HG02798 (cell line): ENCODE measurements around the gene ALK.

ENCODE experiments used
- ATAC-seq: cut with Tn5 transposase; IDR thresholded peaks from one replicate; pipeline ENCODE4 v1.9.1; 2021; ENCODE audit warnings: mild to moderate bottlenecking; ENCODE audit not compliant: unreplicated experiment, poor library complexity

ALK gene

DNA sequence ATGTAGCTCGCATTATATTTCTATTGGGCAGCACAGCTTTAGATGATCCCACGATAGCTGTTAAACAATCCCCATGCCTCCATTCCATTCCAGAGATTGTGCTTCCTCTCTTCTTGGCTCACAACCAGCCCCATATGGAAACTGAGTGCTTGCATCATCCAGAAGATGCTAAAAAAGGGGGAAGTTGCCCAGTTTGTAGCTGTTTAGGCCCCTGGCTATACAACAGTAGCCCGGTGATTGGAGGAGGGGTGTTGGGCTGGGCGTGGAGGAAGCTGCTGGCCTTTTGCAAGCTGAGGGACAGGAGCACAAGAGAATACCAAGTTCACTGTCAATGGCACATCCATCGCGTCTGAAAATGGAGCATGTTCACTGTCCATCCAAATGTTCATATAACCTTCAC, 360.2 kb downstream of the ALK start:
- ATAC-seq, result no peak

DNA sequence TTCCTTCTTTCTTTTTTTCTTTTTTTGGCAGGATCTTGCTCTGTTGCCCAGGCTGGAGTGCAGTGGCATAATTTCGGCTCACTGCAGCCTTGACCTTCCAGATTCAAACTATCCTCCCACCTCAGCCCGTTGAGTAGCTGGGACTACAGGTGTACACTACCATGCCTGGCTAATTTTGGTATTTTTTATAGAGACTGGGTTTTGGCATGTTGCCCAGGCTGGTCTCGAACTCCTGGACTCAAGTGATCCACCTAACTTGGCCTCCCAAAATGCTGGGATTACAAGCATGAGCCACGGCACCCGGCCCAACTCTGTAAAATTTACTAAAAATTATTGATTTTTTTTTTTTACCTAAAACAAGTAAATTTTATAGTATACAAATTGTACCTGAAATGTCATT, 360.8 kb downstream of the ALK start:
- ATAC-seq, result no peak

DNA sequence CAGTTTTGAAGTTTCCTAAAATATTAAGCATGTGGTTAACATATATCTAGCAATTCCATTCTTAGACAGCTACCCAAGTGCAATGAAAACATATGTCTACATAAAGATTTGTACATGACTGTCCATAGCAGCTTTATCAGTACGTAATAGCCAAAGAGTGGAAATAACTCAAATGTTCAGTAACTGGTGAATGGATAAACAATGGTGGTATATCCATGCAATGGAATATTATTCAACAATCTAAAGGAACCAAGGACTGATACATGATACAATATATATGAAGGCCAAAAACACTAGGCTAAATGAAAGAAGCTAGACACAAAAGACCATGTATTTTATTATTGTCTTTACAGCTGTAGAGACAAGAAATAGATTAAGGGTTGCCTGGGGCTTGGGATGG, 361.4 kb downstream of the ALK start:
- ATAC-seq, result no peak

DNA sequence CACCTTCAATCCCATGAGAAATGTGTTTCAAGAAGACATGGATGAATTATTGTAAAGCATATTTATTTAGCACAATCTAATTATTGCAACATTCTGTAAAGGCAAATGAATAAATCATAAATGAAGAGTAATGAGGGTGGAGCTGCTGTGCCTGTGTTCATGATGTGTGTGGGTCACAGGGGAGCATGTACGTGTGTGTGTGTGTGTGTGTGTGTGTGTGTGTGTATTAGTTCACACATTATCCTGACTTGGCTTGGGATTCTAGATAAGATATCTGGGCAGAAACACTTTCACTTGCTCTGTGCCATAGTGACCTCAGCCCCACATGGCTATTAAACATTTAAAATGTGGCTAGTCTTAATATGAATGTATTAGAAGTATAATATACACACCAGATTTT, 361.8 kb downstream of the ALK start:
- no peak for ATAC-seq

DNA sequence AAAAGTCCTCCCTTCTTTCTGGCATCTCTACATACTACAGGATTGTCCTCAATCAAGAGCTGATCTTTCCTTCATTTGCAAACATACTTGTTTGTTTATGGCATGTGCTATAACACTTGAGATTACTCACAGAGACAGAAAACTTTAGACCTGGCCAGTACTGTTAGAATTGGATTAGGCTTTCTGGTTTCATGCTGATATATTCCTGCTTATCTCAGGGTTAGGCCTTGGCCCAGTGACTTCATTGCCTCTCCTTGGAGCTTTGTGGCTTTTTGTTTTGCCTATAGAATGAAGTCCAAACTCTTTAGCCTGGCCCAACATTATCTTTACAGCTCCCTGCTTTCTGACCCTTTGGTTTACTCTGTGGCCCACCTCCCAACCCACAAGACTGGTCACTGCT, 363.3 kb downstream of the ALK start:
- no peak for ATAC-seq

DNA sequence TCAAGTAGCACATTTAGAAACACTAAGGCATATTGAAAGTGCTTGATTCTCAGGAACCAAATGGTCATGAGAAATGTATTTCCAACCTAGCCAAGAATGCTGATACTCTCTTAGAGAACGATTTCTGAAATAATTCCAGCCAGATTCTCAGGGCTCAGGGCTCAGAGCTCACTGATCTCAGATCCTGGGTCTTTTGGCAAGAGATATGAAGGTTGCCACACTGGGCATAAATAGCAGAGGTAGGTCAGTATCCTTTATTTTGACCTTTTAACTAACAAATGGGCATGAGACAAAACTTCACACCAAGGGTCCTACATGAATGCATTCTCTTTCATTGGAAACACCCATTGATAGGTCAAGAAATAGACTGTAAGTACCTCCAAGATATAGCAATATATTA, 364.1 kb downstream of the ALK start:
- no peak for ATAC-seq

DNA sequence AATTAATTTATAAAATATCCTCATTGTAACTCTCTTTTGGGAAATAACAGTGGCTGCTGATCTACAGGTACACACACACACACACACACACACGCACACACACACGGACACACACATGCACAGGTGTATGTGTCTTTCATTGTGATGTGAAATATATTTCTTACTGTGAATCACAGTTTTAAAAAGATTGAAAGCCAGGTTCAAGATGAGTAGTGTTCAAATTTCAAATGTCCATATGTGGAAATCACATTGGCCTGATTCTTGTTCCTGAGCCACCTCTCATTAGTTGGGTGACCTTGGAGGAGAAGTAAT, 372.4 kb downstream of the ALK start:
- ATAC-seq, result no peak

DNA sequence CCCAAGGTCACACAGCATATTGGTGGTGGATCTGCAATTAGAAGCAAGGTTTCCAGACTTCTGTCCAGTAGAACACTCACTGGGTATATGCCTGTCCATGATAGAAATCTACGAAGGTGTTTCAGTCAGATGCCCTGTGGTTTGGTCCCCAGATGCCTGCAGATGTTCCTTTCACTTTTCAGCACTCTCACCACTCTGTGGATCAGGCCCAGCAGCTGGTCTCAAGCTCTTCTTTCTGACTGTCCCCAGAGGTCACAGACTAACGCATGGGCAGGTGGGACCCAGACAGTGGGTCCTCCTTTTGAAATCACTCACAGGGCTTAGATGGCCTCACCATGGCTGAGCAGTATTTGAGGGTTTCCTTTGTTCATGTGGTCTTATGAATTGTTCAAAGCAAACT, 376.5 kb downstream of the ALK start:
- no peak for ATAC-seq

DNA sequence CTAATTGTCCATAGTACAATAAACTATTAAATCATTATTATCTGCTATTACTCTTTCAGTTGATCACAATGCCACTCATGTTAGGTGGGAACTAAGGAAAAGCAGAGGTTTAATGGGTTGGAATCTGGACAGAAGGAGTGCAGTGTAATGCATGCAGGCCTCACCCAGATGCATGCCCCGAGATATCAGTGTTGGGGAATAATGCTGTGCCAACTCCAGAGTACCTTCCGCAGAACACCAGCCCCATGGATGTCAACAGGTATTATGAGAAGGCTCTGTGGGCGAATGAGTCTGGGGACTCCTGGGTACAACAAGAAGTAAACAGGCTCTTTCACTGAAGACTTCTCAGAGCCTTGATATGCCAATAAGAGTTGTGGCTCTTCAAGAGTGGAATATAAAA, 377.4 kb downstream of the ALK start:
- ATAC-seq, result no peak

DNA sequence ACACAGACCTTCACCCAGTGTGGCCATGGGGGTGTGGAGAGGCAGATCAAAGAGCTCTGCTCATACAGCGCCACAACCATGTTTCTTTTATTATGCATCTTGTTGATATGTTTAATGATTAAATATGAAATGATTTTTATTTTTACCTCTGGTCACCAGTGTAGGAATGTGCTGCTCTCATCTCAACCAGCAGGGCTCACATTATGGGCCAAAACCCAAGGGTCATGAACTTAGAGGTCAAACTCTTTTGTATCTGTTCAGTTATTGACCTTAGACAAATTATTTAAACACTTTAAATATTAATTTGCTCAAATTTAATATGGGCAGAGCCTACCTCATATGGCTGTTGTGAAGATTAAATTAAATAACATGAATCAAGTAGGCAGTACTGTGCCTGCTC, 386.2 kb downstream of the ALK start:
- ATAC-seq, result no peak

DNA sequence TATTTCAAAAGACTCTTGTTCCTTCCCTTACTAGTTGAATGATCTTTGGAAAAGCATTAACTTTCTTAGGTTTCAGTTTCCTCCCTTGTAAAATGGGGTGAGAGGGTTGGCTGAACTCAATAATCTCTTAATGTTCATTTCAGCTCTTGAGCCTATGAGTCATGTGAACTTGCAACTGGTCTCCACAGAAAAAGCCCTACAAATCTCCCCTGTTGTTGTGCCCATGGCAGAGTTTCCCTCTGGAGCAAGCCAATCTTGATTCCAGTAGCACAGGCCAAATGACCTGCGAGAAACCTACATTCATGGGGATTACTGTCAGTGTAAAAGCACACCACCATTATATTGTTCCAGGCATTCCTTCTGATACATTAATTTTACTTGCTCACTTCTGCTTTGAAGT, 388.9 kb downstream of the ALK start:
- no peak for ATAC-seq

DNA sequence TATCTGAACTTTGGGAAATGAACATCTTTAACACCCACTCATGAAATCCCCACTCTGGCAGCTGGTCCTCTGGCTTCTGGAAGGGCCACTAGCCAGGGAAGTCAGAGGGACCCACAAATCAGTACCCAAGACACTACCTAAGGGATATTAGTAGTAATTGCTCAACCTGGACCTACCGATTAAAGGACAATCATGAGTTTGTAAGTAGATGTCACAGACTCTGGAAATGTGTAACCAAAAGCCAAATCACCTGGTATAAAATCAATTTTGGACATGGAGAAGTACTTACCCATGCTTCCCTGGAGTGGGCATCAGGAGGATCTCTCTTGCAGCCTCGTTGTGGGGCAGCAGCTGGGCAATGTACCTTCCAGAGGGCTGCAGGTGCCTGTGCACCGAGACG, 389.8 kb downstream of the ALK start:
- ATAC-seq, result no peak

DNA sequence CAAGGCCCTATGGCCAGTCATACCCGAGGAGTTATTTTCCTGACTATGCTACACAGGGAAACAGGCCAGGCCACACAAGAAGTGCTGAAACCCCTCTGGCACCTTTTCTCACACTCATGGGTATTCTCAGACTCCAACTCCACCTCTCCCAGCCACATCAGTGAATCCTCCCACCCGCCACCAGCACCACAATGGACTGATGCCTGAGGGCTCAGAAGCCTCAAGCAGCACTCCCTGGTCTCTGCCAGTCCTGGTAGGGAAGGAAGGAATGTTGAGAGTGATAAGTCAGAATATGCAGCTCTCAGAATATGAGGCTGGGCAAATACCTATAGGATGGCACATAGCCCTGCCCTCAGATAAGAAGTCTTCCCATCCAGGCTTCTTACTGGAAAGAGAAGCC, 391.1 kb downstream of the ALK start:
- no peak for ATAC-seq

DNA sequence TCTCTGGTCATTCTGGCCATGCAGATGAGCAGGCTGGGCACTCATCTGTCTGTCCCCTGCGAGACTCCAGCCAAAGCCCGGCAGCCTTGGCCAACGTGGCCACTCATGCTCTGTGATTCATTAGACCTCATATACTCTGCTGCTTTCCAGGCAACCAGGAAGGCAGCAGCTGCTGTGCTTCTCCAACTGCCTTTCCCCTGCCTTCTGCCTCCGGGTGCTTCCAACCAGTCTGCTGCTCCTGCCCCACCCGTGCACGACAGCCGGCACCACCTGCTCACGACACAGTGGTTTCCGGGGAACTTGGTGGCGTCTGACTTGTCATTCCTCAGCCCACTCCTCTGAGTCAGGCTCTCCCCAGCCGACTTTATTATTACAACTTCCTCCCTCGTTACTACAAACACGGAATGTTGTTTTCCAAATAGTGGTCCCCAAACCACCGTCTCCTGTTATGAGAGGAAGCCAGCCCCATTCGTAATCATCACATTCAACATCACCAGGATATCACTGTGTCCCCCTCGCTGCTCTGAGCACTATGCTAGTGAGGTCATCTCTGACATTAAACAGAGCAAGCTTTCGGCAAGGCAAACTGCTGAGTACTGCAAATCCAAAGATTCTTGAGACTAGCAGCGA, 392.4 kb downstream of the ALK start:
- ATAC-seq, result no peak

DNA sequence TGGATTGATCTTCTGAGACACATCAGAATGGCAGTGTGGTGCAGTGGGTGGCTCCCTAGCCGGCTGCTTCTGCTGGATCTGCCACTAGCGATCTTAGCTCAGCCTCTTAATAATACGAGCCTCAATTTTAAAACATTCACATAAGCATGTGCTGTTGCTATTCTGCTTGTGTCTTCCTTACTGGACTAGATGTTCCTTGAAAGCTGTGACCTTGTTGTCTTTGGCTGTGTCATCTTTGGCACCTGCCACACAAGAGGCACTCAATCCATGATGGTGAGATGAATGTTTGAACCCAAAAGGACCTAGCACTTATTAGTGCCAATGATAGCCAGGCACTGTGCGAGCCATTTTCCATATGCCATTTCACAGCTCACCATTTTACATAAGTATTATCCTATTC, 393.0 kb downstream of the ALK start:
- ATAC-seq, result no peak

DNA sequence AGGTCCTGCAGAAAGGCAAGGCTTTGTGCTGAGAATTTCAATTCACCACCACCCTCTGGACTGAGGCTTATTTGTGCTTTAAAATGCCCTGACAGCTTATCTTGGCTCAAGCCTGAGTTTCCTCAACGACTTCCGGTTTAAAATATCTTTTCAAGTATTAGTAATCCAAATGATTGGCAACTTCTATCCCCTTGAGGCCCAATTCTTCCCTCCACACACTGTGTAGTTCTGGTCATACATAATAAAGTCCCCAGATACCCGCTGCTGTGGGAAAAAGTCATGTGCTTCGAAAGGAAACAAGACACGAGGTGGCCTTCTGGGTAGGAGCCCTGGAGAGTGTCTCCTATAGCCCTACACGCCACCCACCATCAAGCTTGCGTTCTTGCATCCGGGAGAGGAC, 393.4 kb downstream of the ALK start:
- ATAC-seq, result no peak

DNA sequence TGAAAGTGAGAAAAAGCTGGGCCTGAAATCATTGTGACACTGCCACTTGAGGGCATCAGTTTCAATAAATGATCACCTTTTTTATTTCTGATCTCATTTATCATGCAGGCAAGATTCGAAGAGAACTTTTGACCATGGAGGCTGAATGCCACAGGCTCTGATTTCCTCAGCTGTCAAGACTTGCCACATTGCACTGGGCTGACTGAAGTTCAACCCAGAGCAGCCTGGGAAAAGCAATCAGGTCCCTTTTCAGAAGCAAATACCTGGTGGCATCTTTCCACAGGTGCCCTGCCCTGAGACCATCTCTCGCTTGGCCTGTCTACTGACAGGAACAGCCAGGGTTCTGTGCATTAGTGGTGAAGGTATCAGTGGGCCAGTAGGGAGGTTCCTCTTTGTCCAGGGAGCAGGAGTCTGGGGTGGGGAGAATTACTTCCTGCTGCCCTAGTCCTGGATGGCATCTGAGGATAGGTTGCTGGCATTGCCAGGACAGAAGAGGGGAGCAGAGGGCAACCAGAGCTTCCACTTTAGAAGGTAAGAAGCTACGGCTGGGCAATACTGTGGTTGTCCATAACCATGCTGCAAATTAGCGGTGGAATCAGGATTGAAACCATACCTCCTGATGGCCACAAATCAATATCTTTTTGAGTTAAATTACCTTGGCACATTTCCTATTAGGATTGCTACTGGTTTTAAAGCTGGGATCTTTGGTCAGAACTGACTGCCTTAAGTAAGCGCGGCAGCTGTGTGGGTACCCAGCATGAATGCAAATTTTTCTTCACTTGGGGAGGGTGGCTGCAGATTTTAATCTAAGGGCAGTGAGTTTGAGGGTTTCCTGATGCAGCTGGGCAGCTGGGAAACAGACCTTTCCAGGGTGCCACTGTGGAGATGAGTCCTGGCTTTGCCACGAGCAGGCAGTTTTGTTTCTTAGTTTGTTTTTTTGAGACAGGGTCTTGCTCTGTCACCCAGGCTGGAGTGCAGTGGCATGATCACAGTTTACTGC, 394.5 kb downstream of the ALK start:
- ATAC-seq, result no peak

DNA sequence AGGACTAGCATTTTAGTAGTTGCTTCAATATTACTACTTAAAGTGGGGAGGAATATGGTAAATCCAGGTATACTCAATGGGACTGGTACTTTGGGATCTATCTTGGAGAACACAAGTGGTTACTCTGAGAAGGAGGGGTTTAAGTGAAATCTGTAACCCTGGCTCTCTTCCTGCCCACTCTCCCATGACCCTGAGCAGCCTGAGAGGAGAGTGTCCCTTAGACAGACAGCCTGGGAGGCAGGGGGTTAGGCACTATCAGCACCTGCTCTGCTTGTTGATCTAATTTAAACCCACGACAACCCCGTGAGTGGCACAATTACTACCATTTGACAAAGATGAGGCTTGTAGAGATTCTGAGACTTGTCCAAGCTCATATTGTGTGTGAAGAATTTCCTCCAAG, 395.5 kb downstream of the ALK start:
- no peak for ATAC-seq

DNA sequence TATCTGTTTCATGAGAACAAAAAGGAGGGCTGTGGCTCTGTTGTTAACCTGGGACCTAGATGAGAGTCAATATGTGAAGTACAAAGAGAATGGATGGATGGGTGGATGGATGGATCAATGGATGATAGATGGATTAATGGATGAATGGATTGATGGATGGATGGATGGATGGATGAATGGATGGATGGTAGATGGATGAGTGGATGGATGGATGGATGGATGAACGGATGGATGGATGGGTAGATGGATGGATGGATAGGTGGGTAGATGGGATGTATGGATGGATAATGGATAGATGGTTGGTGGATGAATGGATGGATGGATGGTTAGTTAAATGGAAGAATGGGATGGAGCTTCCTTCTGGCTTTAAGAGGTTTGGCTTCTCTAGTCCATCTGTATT, 396.7 kb downstream of the ALK start:
- ATAC-seq, result no peak

DNA sequence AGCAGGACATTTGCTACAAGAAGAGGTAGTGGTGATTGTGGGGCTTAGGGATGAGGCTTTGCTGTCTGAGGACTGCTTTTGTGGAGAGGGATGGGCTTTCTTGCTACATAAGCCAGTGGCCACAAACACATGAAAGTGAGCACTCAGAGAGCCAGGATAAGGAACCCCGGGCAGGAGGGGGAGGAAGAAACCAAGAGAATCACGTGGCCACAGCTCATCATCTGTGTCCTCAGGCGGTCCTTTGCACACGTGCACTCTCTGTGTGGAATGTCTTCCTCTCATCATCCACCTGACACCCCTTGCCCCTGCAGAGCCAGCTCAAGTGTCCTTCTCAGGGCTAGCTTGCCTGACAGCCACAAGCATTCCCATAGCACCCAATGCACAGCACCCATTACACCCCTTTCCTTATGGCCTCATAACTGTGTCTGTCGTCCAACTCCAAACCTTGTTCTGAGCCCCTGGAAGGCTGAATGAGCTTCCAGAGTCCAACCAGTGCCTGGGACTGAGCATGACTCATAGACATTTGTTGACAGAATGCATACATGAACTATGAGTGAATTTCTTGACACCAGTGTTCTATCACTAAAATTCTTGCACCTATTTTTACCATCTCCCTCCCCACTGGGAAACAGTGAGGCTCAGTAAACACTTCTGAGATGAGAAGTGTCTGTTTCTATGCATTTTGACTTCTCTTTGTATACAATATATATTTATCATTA, 398.3 kb downstream of the ALK start:
- ATAC-seq, result no peak

DNA sequence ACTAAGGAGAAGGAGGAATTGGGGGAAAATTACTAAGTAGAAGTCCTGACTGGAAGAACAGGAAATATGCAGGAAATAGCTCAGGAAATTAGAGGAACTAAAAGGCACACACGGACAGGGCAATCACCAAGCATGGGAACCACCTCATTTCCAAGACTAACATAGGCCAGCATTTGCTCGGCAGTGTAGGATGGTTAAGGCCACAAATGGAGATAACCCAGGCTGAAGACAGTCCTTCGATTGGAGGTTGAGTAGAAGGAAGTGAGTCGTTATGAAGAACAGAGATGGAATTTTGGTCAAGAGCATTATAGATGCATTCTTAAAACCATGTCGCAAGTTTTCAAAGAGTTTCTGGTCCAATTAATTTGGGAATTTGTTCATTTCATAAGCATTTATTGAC, 401.4 kb downstream of the ALK start:
- ATAC-seq, result no peak
